GM15510 (cell line): ENCODE measurements around the gene AGFG2.
A peak's percentile ranks its signal among the peaks of the same experiment; 100 is the strongest.

ENCODE experiments used
- POLR2A ChIP-seq: IDR thresholded peaks from 3 replicates; pipeline ENCODE4 v1.6.1; 2011; ENCODE audit warnings: borderline replicate concordance; ENCODE audit not compliant: insufficient read length; ENCODE audit errors: extremely low read depth

Gene AGFG2

GRCh38 chr7:100585511-100586265 lies 46.7 kb downstream of the AGFG2 start, which contains the start of gene LRCH4:
TSS of gene LRCH4 (minus strand) at chr7:100586129. CDS start at chr7:100586100, 29 bp downstream.
- TF ChIP-seq POLR2A, result peak; percentile 97

- peak; percentile 72 for TF ChIP-seq POLR2A
Measured at GRCh38 chr7:100586266-100587025, 47.4 kb downstream of the AGFG2 start, which contains the start of gene FBXO24. TSS of gene FBXO24 (plus strand) at chr7:100586328. CDS start at chr7:100586626, 298 bp downstream.

GRCh38 chr7:100588438-100588837 lies 49.4 kb downstream of the AGFG2 start:
- no peak for TF ChIP-seq POLR2A

- TF ChIP-seq POLR2A, result no peak
Measured at GRCh38 chr7:100589341-100589947, 50.4 kb downstream of the AGFG2 start.

- TF ChIP-seq POLR2A, result no peak
Measured at GRCh38 chr7:100590077-100590737, 51.2 kb downstream of the AGFG2 start.

- TF ChIP-seq POLR2A, result no peak
Measured at GRCh38 chr7:100591596-100591995, 52.6 kb downstream of the AGFG2 start.

GRCh38 chr7:100595188-100595587 lies 56.2 kb downstream of the AGFG2 start:
- TF ChIP-seq POLR2A, result no peak

GRCh38 chr7:100598425-100598824 lies 59.4 kb downstream of the AGFG2 start:
- no peak for TF ChIP-seq POLR2A

- TF ChIP-seq POLR2A, result no peak
Measured at GRCh38 chr7:100599911-100600729, 61.1 kb downstream of the AGFG2 start.

- TF ChIP-seq POLR2A, result no peak
Measured at GRCh38 chr7:100600730-100601038, 61.7 kb downstream of the AGFG2 start.

- no peak for TF ChIP-seq POLR2A
Measured at GRCh38 chr7:100602889-100603725, 64.1 kb downstream of the AGFG2 start.

GRCh38 chr7:100603726-100604027 lies 64.7 kb downstream of the AGFG2 start:
- TF ChIP-seq POLR2A, result no peak
